GM21825 (cell line): ENCODE data around the gene CKB.
"Not testable (repeated sequence)": the region's sequence is repeated elsewhere in the genome, so short reads cannot be mapped to it uniquely, and the experiment has no call there.

ENCODE experiments used
- ATAC-seq: cut with Tn5 transposase; IDR thresholded peaks from one replicate; pipeline ENCODE4 v1.9.1; 2021; ENCODE audit warnings: mild to moderate bottlenecking, moderate library complexity; ENCODE audit not compliant: unreplicated experiment

Gene CKB

DNA sequence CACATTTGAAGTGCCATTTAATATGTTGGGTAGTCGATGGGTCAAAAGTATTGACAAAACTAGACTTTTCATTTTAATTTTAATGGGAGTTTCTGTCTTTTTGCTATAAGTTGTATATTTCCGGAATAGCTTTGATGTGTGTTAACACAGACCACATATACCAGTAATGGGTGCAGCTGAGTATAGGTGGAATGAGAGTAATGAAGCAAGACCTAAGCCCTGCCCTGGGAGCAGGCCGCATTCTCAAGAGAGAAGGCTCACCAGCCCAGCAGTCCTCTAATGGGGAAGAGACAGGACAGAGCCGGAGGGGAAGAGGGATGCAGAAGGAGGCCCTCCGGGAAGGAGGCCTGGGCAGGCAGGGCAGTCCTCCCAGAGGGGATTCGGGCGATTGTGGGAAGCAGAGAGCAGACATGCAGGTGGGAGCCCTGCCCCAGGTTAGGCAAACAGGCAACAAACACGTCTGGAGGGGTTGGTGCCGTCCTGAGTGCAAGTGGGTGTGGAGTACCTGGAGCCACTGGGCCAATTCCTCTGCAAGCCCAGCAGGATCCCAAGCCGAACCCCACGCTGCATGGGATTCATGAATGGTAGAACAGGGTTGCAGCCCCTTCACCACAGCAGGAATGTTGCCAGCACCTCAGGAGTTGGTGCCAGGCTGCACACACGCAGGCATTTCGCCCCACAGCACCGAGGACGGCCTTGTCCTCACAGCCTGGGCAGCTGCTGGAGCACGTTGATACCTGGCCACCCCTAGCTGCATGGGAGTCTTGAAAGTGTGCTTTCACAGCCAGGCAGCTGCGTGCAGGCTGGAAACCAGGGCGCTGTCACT lies 7.8 kb downstream of the CKB start:
- no peak for ATAC-seq

DNA sequence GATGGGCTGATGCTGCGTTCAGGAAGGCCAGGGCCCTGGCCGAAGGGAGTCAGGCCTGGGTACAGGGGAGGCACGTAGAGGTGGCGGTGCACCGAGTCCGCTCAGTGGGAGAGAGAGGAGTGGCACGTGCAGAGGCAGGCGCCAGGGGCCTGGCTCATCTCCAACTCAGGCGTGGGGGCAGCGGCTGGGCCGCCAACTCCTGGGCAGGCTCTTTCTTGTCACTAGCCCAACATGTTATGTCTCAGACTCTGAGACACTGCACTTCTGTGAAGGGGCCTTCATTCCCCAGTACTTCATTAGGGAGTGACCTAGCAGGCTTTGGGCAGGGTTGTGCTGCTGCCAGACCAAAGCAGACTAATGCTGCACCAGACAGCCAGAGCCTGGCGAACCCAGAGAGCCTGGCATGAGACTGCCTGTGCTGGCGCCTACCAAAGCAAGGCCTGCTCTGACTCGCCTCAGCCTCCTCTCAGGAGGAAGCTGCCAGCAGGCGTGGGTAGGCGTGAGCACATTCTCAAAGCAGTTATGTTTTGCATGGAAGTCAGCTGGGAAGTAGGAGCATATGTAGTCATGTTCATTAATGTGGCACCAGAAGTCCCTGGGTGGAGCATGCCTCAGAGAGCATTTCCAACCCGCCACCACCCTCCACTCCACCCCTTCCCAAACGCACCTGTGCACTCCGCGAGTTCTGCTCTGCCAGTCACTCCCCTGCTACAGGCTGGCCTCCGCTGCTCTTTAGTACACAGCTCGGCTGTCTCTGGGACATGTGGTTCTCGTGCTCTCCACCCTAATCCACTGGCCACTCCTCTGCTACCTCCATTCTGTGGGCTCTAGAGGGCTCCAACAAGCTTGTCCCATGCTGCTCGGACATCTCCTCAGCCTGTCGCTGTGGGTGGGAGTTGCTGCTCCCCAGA lies 9.7 kb downstream of the CKB start:
- no peak for ATAC-seq

DNA sequence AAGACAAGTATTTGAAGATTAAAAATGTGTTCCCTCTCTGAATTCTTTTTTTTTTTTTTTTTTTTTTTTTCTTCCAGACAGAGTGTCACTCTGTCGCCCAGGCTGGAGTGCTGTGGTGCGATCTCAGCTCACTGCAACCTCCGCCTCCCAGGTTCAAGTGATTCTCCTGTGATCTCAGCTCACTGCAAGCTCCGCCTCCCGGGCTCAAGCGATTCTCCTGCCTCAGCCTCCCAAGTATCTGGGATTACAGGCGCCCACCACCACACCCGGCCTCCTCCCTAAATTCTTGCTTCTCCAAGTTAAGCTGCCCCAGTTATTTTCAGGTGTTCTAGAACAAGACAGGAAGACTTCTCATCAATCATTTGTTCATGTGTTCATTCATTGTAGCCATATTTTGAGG lies 10.4 kb downstream of the CKB start:
- not testable (repeated sequence) for ATAC-seq

DNA sequence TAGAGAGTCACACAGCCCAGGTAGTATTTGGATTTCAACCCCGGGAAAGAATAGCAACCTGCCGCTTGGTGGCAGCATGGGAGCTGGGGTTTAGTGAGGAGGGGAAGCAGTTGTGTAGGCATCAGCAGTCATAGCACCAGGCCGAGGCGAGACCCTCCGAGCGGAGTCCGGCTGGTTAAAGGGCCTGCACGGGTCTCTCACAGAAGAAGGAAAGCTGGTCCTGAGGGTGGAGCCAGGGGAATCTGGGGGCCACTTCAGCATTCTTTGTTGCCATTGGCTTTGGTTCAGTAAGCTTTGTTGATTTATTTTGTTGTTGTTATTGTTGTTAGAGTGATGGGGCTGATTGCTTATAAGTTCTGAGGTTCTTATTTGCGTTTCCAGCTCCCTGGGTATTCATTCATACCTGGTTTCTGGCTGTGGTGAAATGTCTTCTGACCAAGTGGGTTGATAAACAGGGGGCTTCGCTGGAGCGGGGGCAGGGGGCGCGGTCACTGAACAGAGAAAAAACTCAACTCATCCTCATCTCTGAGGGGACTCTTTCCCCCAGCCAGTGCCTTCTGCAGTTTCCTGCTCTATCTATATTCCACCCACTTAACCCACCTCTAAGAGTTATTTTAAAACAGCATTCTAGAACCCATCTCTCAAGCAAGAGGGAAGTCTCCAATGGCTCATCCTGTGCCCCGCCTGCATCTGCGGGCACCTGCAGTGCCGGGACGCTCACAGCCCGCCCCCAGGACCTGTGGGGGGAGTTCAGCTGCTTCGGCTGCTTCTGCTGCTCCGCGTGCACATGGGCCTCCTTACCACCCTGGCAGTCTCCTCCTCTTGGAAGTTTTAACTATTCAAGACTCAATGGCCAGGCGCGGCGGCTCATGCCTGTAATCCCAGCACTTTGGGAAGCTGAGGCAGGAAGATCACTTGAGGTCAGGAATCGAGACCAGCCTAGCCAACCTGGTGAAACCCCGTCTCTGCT lies 11.6 kb downstream of the CKB start:
- no peak for ATAC-seq

DNA sequence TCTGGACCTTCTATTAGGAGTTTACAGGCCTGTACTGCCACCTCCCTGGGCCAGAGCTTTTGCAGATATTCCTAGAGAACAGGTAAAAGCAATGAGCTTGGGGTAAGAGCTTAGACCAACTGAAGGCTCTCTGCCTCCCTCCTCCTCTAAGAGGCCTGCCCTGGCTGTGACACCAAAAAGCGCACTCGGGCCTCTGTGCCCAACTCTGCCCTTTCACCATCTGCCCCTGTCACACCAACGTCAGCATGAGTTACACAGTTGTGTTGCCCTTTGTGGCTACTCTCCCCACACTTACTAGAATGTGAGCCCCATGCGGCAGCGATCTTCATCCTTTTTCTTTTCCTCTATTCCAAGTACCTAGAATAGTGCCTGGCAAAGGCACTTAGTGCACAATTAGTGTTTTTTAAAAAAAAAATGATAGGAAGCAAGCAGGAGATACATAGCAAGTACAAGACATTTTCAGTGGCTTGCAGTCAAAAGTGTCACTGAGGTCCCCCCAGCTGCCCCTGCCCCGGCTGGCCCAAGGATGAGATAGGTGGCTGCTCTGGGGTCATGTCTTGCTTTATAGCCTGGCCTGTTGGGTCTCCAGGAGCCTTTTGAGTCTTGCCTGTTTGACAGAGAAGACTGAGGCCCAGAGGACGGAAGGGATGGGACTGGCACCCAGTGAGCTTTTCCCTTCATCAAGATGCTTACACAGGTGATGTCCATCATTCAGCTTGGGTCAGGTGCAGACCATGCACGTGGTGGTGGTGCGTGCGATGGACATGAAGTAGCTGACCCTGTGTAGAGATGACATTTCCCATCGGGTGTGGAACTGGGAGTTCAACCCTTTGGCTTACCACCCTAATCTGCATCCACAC lies 12.5 kb downstream of the CKB start:
- no peak for ATAC-seq

DNA sequence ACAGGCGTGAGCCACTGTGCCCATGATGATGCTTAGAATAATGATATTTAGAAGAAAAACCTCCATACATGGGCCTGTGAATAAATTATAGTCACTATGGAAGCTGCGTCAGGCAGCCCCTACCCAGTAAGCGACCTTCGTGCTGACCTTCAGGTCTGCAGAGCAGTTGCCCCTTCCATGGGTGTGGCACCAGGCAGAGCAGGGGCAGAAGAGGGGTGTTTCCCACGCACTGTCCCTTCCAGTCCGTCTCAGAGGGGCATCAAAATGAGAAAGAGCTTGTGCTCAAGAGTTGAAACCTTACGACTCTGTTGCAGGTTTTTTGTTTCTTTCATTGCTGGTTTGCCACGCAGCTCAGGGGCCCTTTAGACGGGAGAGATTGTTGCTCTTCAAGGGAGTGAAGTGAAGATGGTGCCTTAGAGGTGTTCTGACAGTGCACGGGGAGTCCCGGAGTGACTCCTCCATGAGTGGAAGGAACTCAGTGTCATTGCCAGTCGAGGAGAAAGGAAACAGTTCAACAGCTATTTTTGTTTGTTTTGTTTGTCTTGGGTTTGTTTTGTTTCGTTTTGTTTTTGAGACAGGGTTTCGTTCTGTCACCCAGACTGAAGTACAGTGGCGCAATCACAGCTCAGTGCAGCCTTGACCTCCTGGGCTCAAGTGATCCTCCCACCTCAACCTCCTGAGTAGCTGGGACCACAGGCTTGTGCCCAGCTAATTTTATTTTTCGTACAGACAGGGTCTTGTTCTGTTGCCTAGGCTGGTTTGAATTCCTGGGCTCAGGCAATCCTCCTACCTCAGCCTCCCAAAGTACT lies 13.9 kb downstream of the CKB start:
- ATAC-seq = no peak

DNA sequence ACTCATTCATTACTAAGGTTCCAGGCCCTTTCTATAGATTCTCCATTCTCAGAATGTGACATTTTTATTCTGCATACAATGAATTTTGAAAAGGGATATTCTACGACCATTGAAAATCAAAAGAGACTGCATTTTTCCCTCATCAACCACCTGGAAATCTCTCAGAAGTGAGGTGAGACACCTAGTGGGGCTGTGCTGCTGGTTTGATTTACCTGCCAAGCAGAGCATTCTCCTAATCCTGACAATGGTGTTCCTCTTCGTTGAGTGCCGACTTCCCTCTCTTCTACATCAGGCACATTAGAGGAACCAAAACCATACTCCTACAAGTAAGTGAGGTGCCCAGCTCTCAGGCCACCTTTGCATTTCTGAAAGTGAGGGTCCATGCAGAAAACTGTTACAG lies 14.9 kb downstream of the CKB start:
- ATAC-seq = no peak

DNA sequence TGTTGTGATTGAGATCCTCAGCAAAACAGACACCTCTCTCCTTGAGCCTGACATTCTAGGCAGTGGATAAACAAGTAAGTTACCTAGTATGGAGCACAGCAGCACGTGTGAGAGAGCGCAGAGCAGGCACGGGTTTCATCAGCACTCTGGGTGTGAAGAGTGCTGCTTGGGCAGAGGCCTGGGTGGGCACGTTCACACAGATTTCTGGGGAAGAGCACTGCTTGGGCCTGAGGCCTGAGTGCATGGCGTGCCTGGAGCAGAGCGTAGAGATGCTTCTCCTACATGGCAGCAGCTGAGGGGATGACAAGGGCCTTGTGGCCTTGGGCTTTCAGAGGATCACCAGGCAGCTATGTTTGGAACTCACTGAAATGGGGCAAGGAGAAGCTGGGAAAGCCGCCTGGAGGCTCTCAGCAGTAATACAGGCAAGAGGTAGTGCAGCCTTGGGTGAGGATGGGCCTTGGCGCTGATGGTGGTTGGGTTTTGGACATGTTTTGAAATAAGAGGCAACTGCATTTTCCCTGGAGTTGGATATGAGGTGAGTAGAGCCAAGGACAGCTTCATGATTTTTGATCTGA lies 17.6 kb downstream of the CKB start:
- no peak for ATAC-seq

DNA sequence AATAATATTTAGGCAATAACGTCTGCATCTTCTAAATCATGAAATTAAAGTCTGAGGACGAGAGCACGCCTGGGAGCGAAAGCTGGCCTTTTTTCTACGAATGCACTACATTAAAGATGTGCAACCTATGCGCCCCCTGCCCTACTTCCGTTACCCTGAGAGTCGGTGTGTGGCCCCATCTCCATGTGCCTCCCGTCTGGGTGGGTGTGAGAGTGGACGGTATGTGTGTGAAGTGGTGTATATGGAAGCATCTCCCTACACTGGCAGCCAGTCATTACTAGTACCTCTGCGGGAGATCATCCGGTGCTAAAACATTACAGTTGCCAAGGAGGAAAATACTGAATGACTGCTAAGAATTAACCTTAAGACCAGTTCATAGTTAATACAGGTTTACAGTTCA lies 19.3 kb downstream of the CKB start:
- ATAC-seq = no peak

DNA sequence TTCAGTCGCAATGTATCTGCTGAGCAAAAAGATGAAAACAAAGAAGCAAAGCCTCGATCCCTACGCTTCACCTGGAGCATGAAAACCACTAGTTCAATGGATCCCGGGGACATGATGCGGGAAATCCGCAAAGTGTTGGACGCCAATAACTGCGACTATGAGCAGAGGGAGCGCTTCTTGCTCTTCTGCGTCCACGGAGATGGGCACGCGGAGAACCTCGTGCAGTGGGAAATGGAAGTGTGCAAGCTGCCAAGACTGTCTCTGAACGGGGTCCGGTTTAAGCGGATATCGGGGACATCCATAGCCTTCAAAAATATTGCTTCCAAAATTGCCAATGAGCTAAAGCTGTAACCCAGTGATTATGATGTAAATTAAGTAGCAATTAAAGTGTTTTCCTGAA lies 19.8 kb downstream of the CKB start:
- no peak for ATAC-seq

DNA sequence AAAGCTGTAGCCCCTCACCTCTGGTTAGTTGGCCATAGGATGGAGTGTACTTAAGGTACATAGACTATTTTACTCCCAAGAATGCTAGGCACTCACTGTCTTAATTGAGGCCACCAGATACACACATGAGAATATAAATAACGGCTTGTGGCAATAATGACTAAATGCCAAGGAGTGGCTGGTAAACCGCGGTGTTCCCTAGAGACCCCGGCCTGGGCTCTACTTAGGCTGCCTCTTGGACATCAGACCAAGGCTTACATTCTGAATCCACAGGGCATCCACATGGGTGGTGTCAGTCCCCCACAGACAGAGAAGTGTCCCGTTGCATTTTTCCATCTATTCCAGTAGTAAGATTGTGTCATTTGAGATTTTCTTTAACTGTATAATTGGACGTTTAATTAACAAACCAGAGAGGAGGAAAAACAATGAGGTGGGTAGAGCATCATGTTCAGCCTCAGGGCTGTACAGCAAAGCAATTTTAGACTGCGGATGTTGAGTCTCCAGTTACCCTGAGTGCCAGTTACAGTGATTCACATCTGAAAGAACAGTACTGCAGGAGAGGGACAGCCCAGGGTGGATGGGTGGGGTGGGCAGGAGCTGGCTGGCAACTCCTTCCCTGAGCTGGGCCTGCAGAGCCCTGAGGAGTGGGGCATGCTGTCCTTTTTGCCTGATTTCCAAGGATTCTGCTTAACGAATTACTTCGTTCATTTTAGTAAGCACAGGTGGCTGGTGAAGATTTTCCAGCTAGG lies 20.5 kb downstream of the CKB start:
- ATAC-seq = no peak

DNA sequence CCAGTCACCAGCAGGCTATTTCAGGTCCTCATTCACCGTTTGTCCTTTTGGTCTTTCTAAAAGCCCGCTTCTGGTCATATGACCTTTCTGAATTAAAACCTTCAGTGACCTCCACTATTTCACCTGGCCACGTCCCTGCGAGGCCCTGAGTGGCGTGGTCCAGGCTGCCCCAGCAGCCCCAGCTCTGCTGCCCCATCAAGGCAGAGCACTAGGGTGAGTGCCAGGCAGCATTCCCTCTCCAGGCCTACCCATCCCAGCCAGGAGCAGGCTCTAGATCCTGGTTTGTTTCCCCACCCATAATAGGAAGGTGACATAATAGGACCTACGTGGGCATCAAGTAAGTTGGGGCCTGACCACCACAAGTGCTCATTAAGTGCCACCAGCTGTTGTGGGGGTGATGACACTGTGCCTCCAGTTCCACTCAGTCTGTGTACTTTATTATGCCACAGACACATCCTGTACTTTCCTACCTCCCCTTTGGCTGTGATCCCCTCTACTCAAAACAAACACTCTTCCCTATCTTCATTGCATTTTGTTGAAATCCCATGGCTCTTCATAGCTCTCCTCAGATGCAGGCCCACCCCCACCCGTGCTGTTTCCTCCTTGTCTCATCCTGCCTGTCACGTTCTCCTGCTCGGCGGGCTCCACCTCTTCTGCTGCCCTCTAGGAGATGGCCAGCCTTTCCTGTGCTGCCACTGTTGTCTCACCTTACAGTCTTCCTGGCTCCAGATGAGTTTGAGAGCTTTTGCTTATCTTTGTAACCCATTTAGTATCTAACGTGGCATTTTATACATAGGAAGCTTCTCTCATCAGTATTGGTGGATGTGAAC lies 21.4 kb downstream of the CKB start:
- ATAC-seq = no peak

DNA sequence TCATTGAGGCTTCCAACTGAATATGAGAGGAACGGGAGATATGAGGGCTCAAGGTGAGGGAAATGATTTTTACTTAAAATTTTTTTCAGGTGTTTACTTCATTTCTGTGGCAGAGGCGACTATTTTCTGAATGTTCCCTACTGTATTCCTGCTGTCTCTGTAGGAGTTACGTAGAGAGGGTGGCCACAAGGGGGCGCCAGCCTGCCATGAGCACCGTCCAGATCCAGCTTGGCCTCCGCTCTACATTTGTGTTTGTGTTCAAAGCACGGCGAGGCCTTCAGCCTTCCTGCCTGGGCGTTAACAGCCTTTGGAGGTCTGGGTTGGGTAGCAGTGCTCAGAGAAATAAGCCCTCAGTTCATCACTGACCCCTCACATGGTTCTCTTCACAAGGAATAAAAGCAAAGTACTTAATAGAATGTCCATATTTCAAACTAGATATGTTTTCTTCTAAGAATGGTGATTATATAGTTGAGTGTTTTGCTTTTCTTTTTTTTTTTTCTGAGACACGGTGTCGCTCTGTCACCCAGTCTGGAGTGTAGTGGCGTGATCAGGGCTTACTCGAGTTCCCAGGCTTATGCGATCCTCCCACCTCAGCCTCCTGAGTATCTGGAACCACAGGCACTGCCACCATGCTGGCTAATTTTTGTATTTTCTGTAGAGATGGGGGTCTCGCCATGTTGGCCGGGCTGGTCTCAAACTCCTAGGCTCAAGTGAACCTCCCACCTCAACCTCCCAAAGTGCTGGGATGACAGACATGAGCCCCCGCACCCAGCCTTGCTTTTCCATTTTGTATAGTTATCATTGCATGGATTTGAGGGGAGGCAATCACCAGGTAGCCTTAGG lies 22.3 kb downstream of the CKB start:
- ATAC-seq = no peak

DNA sequence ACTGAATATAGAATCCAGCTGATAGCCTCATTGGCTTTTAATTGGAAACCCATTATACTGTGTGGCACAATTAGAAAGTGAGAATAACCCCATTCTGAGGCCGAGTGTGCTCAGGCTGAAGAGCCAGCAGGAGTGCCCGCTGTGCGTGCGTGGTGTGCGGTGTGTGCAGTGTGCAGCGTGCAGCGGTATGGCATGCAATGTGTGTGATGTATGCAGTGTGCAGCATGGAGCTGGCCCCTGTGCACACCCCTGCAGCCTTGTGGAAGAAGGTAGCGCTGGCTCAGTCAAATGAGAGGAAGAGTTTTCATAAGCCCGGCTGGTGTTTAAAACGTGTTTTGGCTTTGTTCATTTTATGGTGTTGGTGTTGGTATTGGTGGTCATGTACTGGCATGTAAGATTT lies 22.9 kb downstream of the CKB start:
- ATAC-seq = no peak

DNA sequence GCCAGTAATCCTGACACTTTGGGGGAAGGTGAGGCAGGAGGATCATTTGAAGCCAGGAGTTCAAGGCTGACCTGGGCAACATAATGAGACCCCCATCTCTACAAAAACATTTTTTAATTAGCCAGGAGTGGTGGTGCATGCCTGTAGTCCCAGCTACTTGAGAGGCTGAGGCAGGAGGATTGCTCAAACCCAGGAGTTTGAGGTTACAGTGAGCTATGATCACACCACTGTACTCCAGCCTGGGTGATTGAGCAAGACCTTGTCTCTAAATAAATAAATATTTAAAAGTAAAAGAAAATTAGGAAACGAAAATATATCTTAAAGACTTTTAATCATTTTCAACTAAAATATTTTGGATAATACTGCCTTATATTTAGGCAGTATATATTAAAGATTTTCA lies 25.9 kb downstream of the CKB start:
- no peak for ATAC-seq

DNA sequence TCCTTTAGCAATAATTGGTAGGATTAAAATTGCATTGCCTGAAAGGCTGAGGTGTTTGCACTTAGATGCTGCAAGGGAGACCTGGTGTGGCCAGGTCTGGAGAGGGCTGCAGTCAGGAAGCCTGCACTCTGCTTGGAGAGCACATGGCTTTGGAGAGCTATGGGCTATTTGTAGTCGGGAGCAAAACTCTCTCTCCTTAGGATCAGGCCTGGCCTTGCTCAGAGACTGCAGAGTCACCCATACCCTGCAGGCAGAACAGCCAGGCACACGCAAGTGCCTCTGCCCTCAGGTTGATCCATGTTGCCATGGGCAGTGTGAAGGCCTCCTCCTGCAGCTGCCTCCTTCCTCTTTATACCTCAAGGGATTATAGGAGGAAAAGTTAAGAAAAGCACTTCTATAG lies 26.8 kb downstream of the CKB start:
- ATAC-seq = no peak
